Stimulated activated naive CD8-positive, alpha-beta T cell treated with anti-CD3 and anti-CD28 coated beads, Interleukin-15, amount 100 ng/mL, for 72 hours (primary cell): ENCODE measurements around the gene CDH18.

Experiments used
- ATAC-seq: fragments of 150-1000 bp; cut with Tn5 transposase; 2 replicates; pipeline ENCODE4 v1.10.0; 2021; ENCODE audit warnings: mild to moderate bottlenecking, moderate library complexity
- DNase-seq, 2 donors: peaks; one replicate each; pipeline ENCODE4 v3.0.0; 2021 to 2022
- H3K27ac Mint-ChIP-seq, 2 donors: one replicate each; pipeline ENCODE4 v1.8.0; 2022; ENCODE audit warnings: mild to moderate bottlenecking in 2 of 2, mixed read lengths in 2 of 2, moderate library complexity in 2 of 2
- H3K27me3 Mint-ChIP-seq: one replicate; pipeline ENCODE4 v1.8.0; 2022; ENCODE audit warnings: mixed read lengths
- H3K4me1 Mint-ChIP-seq: one replicate; pipeline ENCODE4 v1.8.0; 2022; ENCODE audit warnings: mild to moderate bottlenecking, mixed read lengths
- H3K4me3 Mint-ChIP-seq, 2 donors: one replicate each; pipeline ENCODE4 v1.8.0; 2022; ENCODE audit warnings: mild to moderate bottlenecking in 2 of 2, mixed read lengths in 2 of 2, moderate library complexity in 1 of 2
- H3K9me3 Mint-ChIP-seq, 2 donors: one replicate each; pipeline ENCODE4 v1.8.0; 2022; ENCODE audit warnings: mixed read lengths in 2 of 2

Gene CDH18

DNA sequence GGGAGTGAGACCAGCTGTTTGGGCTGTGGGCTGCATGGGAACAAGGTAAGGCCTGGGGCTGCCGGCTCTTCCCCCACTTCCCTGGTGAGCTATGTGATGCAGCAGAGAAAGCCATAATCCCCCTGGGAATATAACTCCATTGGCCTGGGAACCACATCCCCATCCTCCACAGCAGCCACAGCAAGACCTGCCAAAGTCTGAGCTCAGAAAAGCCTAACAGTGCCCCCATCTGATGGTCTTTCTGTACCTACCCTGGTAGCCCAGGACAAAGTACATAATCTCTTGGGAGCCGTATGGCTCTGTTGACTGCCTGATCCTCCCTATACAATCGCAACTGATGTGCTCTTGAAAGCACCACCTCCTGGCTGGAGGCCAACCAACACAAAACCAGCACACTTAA lies 432.6 kb downstream of the CDH18 start:
- Mint-ChIP-seq H3K9me3 (peaks cover 5 to 21% of the 10 kb centered on the region in 2 donors), H3K27ac (no peak overlapping the region), H3K4me1 (no peaks in the 10 kb centered on the region), H3K4me3 (no peak overlapping the region), H3K27me3 (no peaks in the 10 kb centered on the region)
- no peak for DNase-seq
- no peak for ATAC-seq

- ATAC-seq (no peak), DNase-seq (no peak)
- Mint-ChIP-seq H3K27ac (no peak overlapping the region), H3K27me3 (no peaks in the 10 kb centered on the region), H3K4me1 (no peaks in the 10 kb centered on the region), H3K4me3 (no peak overlapping the region), H3K9me3 (peaks cover 5 to 21% of the 10 kb centered on the region in 2 donors)
Measured at GRCh38 chr5:19554524-19554923, 433.5 kb downstream of the CDH18 start.

- ATAC-seq (no peak), DNase-seq (no peak)
- no peak overlapping the region for H3K27ac Mint-ChIP-seq
- no peaks in the 10 kb centered on the region for H3K27me3 Mint-ChIP-seq
- peaks cover 0 to 12% of the 10 kb centered on the region in 2 donors for H3K9me3 Mint-ChIP-seq
- no peaks in the 10 kb centered on the region for H3K4me1 Mint-ChIP-seq
- no peak overlapping the region for H3K4me3 Mint-ChIP-seq
Measured at GRCh38 chr5:19547640-19548039, 440.4 kb downstream of the CDH18 start.

- Mint-ChIP-seq H3K4me1 (no peaks in the 10 kb centered on the region), H3K27ac (no peak overlapping the region), H3K27me3 (no peaks in the 10 kb centered on the region), H3K9me3 (peaks cover 0 to 13% of the 10 kb centered on the region in 2 donors), H3K4me3 (no peak overlapping the region)
- ATAC-seq: no peak
- DNase-seq: no peak
Measured at GRCh38 chr5:19546521-19546920, 441.5 kb downstream of the CDH18 start.

GRCh38 chr5:19538607-19539006 lies 449.4 kb downstream of the CDH18 start:
- ATAC-seq (no peak), DNase-seq (no peak)
- no peak overlapping the region for H3K4me3 Mint-ChIP-seq
- no peaks in the 10 kb centered on the region for H3K27me3 Mint-ChIP-seq
- H3K9me3 Mint-ChIP-seq: peaks cover 15 to 26% of the 10 kb centered on the region in 2 donors
- H3K27ac Mint-ChIP-seq: no peak overlapping the region
- H3K4me1 Mint-ChIP-seq: no peaks in the 10 kb centered on the region

GRCh38 chr5:19536387-19536786 lies 451.6 kb downstream of the CDH18 start:
- H3K4me1 Mint-ChIP-seq: no peaks in the 10 kb centered on the region
- ATAC-seq (no peak), DNase-seq (no peak)
- no peaks in the 10 kb centered on the region for H3K27me3 Mint-ChIP-seq
- H3K9me3 Mint-ChIP-seq: peaks cover 26 to 37% of the 10 kb centered on the region in 2 donors
- H3K27ac Mint-ChIP-seq: no peak overlapping the region
- no peak overlapping the region for H3K4me3 Mint-ChIP-seq

DNA sequence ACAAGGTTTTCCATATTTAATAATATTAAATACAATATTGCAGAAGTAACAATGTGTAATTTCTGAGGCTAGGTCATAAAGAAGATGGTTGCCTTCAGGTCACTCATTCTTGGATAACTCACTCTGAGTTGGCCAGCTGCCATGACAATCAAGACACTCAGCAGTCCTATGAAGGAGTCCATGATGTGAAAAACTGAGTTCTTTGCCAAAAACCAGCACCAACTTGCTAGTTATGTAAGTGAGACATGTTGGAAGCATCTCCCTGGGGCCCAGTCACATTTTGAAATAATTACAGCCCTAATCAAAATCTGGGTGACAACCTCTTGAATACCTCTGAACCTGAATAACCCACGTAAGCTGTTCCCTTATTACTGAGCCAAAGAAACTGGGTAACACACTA lies 453.2 kb downstream of the CDH18 start:
- Mint-ChIP-seq H3K4me1 (no peaks in the 10 kb centered on the region), H3K27me3 (no peaks in the 10 kb centered on the region), H3K27ac (no peak overlapping the region), H3K9me3 (peaks cover 17 to 25% of the 10 kb centered on the region in 2 donors), H3K4me3 (no peak overlapping the region)
- ATAC-seq: no peak
- DNase-seq: no peak

DNA sequence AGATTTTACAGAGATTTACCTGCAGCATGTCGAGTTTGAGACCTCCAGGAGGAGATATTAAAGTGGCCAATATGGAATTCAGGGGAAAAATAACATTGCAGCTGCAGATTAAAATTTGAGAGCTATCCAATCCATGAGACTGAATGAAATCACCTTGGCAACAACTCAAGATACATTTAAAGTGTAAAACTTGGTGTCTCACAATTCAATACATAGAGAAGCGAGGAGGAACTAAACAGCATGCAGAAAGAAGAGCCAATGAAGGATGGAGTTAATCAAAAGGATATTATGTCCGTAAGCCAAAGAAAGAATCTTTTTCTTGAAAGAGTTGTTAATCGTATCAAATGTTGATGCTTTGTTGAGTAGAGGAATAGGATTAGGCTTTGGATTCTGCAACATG lies 455.1 kb downstream of the CDH18 start:
- H3K27ac Mint-ChIP-seq: no peak overlapping the region
- no peaks in the 10 kb centered on the region for H3K27me3 Mint-ChIP-seq
- no peak overlapping the region for H3K4me3 Mint-ChIP-seq
- DNase-seq: no peak
- peaks cover 17 to 25% of the 10 kb centered on the region in 2 donors for H3K9me3 Mint-ChIP-seq
- no peak for ATAC-seq
- H3K4me1 Mint-ChIP-seq: no peaks in the 10 kb centered on the region

- ATAC-seq: no peak
- peaks cover 11 to 15% of the 10 kb centered on the region in 2 donors for H3K9me3 Mint-ChIP-seq
- no peak overlapping the region for H3K27ac Mint-ChIP-seq
- no peaks in the 10 kb centered on the region for H3K27me3 Mint-ChIP-seq
- no peak for DNase-seq
- no peak overlapping the region for H3K4me3 Mint-ChIP-seq
- H3K4me1 Mint-ChIP-seq: no peaks in the 10 kb centered on the region
Measured at GRCh38 chr5:19531374-19531952, 456.5 kb downstream of the CDH18 start.

DNA sequence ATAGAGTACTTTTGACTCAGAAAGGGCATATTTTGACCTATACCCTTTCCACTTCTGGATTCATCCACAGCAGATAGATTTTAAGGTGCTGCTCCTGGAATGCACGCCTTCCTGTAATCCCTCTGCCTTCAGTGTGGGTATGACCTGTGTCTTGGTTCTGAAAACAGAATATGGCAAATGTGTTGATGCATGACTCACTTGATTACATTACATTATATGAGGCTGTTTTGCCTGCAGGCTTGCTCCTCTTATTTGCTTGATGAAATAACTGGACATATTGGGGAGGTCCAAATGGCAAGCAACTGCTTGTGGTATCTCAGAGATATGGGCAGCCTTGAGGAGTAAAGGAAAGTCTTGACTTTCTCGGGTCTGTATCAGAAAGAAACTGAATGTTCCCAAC lies 468.6 kb downstream of the CDH18 start:
- DNase-seq: no peak
- no peak for ATAC-seq
- H3K4me1 Mint-ChIP-seq: no peaks in the 10 kb centered on the region
- no peak overlapping the region for H3K27ac Mint-ChIP-seq
- no peak overlapping the region for H3K4me3 Mint-ChIP-seq
- H3K27me3 Mint-ChIP-seq: no peaks in the 10 kb centered on the region
- H3K9me3 Mint-ChIP-seq: peaks cover 0 to 5% of the 10 kb centered on the region in 2 donors

DNA sequence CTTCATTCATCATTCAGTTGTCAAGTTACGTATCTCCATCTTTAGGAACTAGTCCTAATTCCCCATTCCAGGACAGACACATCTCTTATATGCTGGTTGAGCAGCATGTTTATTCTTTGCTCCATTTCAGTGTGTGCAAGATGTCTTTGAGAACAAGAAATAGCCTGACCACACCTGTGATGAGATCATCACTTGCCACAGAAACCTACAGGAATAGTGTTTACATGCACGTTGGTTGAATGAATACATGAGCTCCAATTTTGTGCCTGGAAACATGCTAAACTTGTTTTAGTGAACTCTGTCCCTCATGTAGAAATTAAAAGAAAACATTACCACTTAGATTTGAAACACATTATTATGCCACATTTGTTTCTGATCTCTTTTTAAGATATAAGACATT lies 489.1 kb downstream of the CDH18 start:
- no peak for ATAC-seq
- Mint-ChIP-seq H3K4me1 (no peaks in the 10 kb centered on the region), H3K27me3 (no peaks in the 10 kb centered on the region), H3K9me3 (no peaks in the 10 kb centered on the region), H3K4me3 (no peak overlapping the region), H3K27ac (no peak overlapping the region)
- no peak for DNase-seq

DNA sequence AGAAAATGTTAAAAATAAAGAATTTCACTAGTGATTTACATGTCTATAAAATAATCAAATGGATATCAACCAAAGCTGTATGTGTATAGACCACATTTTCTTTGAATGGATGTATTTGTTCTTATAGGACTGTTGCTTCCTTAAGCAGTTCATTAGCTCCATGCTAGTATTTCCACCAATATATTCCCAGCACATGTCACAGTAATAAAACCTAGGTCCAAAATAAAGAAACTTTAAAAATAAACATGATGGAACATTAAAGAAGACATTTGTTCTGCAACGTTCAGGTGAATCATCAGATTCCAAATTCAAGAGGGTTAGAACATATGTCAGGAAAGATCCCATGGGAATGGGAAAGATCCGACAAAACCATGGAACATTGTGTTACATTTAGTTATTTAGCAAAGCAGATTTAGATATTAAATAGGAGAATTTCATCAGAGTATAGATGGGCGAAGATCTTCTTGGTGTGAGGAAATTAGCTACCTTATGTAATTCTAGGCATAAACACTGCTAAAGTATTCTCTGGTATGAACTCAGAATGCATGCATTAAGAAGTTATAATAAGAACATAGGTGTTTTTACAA lies 490.7 kb downstream of the CDH18 start:
- no peak overlapping the region for H3K4me3 Mint-ChIP-seq
- peaks cover 0 to 5% of the 10 kb centered on the region in 2 donors for H3K9me3 Mint-ChIP-seq
- no peaks in the 10 kb centered on the region for H3K4me1 Mint-ChIP-seq
- DNase-seq (no peak), ATAC-seq (no peak)
- no peaks in the 10 kb centered on the region for H3K27me3 Mint-ChIP-seq
- H3K27ac Mint-ChIP-seq: no peak overlapping the region

GRCh38 chr5:19496056-19496455 lies 491.9 kb downstream of the CDH18 start:
- no peaks in the 10 kb centered on the region for H3K4me1 Mint-ChIP-seq
- peaks cover 0 to 5% of the 10 kb centered on the region in 2 donors for H3K9me3 Mint-ChIP-seq
- DNase-seq (no peak), ATAC-seq (no peak)
- H3K27ac Mint-ChIP-seq: no peak overlapping the region
- no peak overlapping the region for H3K4me3 Mint-ChIP-seq
- no peaks in the 10 kb centered on the region for H3K27me3 Mint-ChIP-seq

- Mint-ChIP-seq H3K27me3 (no peaks in the 10 kb centered on the region), H3K27ac (no peak overlapping the region), H3K4me1 (no peaks in the 10 kb centered on the region), H3K9me3 (peaks cover 5 to 10% of the 10 kb centered on the region in 2 donors), H3K4me3 (no peak overlapping the region)
- no peak for ATAC-seq
- DNase-seq: no peak
Measured at GRCh38 chr5:19492861-19493260, 495.1 kb downstream of the CDH18 start.

DNA sequence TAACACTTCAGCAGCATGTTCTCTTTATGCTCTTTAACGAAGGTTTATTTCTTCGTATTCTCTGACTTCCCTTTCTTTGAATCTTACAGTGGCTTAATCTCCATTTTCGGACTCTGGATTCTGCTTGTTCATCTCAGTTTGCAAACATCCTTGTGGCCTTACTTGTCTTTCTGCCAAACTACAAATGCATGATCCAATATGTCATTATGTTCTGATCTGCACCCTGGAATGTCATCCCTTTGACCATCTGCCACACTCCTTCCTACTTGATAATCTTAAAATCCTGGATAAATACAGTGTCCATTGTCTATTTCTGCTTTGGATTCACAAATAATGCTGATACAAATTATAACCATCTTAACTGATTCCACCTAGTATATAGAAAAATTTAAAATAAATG lies 499.2 kb downstream of the CDH18 start:
- Mint-ChIP-seq H3K9me3 (peaks cover 10 to 20% of the 10 kb centered on the region in 2 donors), H3K27ac (no peak overlapping the region), H3K4me1 (no peaks in the 10 kb centered on the region), H3K27me3 (no peaks in the 10 kb centered on the region), H3K4me3 (no peak overlapping the region)
- ATAC-seq (no peak), DNase-seq (no peak)

DNA sequence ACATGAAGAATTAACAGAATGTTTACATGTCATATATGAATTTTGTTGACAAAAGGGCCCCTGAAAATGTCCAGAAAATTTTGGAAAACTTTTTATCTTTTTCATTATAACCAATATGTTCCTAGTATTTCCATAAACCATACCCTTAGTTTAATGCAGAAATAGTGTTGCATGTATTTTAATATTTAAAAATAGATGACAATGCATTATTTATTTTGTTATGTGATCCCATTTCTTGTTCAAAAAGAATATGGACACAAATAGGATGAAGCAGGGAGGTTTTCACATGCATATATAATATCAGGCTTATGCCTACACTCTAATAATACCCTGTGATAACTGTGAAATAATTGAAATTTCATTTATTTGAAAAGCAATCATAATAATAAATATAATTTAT lies 500.5 kb downstream of the CDH18 start:
- ATAC-seq: no peak
- Mint-ChIP-seq H3K27ac (no peak overlapping the region), H3K27me3 (no peaks in the 10 kb centered on the region), H3K9me3 (peaks cover 18 to 26% of the 10 kb centered on the region in 2 donors), H3K4me3 (no peak overlapping the region), H3K4me1 (no peaks in the 10 kb centered on the region)
- DNase-seq: no peak

DNA sequence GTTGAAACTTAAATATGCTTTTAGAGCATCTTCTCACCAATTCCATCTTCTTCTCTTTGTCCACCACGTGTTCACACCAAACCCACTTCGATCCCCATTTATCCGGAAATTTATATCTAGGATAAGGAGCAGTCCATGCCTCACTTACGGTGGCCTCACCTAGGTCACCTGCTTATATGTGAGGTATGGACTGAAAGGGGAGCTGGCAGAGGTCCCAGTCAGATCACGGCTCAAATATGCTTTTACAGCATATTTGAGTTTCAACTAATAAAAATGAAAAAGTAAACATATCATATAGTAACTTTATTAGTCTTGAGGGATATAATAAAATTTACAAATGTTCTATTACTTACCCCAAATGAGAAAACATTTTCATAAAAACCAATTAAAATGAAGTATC lies 508.4 kb downstream of the CDH18 start:
- no peak overlapping the region for H3K27ac Mint-ChIP-seq
- H3K27me3 Mint-ChIP-seq: no peaks in the 10 kb centered on the region
- no peak for ATAC-seq
- DNase-seq: no peak
- peaks cover 28 to 30% of the 10 kb centered on the region in 2 donors for H3K9me3 Mint-ChIP-seq
- no peaks in the 10 kb centered on the region for H3K4me1 Mint-ChIP-seq
- H3K4me3 Mint-ChIP-seq: no peak overlapping the region
